HCT116 (cell line): Measurements from ENCODE around the gene UBAP1L. TPM values are rescaled to one million over a fixed set of nuclear protein-coding genes. Genes with fewer than 3 reads are reported as not detected.

ENCODE experiments used
- ATAC-seq: fragments of 200-7000 bp; cut with Tn5 transposase; 2 replicates; pipeline ENCODE4 v1.9.1; 2020; ENCODE audit warnings: mild to moderate bottlenecking, moderate library complexity
- BruUV-seq: library from RNA; stranded (reverse); fragments of 400-500 nt; replicated peaks from 2 replicates; lab custom pipeline; 2021; lab: Mats Ljungman, UMichigan
- CTCF ChIA-PET: fragments of 300-600 bp; sonication (Branson Sonifier 250); formaldehyde crosslinking; loops from one replicate; lab custom pipeline; 2021; ENCODE audit warnings: antibody characterized with exemption; lab: Charles Lee
- POLR2A ChIA-PET: fragments of 300-600, 350-600 bp; sonication (Branson Sonifier 250); formaldehyde crosslinking; loops from one replicate; lab custom pipeline; 2021; ENCODE audit warnings: antibody characterized with exemption; lab: Charles Lee
- RAD21 ChIA-PET, 2 experiments: fragments of 300-600 bp; sonication (Branson Sonifier 250); formaldehyde crosslinking; loops; one replicate each; lab custom pipeline; 2023; ENCODE audit warnings: low total read pairs in 2 of 2; ENCODE audit not compliant: uncharacterized antibody in 2 of 2, unreplicated experiment in 2 of 2, low non-redundant PET in 1 of 2; lab: Charles Lee
- DNase-seq: peaks from one replicate; pipeline ENCODE4 v3.0.0-alpha.2; 2010; ENCODE audit warnings: low read depth, low spot score
- H2AFZ ChIP-seq: fragments of 200-600 bp; shearing (Covaris generic), sonication (generic); 2 replicates; pipeline ENCODE4 v1.6.1; 2017; ENCODE audit warnings: low read depth, mixed run types, mixed read lengths, antibody characterized with exemption, low read length; ENCODE audit not compliant: poor library complexity, severe bottlenecking
- H3K27ac ChIP-seq: 2 replicates; pipeline ENCODE4 v1.5.1; 2012; ENCODE audit warnings: low read depth, low read length
- H3K27me3 ChIP-seq: fragments of 200-600 bp; sonication (generic); 2 replicates; pipeline ENCODE4 v1.6.1; 2016; ENCODE audit warnings: mixed run types, low read length, mixed read lengths; ENCODE audit not compliant: insufficient read depth
- H3K36me3 ChIP-seq, 2 experiments: fragments of 200-500 bp in 1 of 2; fragments of 200-600 bp in 1 of 2; sonication (Bioruptor generic) in 1 of 2; sonication (generic) in 1 of 2; 2 replicates each; pipeline versions ENCODE4 v1.5.1 to v1.6.1; 2014 to 2016; ENCODE audit warnings: low read length in 2 of 2, inconsistent platforms in 1 of 2, mixed read lengths in 1 of 2, mixed run types in 1 of 2; ENCODE audit not compliant: insufficient read depth in 2 of 2, control insufficient read depth in 1 of 2
- H3K4me1 ChIP-seq, 2 experiments: fragments of 200-600 bp in 1 of 2; sonication (generic) in 1 of 2; 2 replicates each; pipeline versions ENCODE4 v1.5.1 to v1.6.1; 2012 to 2017; ENCODE audit warnings: low read length in 2 of 2, inconsistent platforms in 1 of 2, mild to moderate bottlenecking in 1 of 2, mixed read lengths in 1 of 2, mixed run types in 1 of 2, moderate library complexity in 1 of 2; ENCODE audit not compliant: insufficient read depth in 2 of 2, control insufficient read depth in 1 of 2
- H3K4me2 ChIP-seq: fragments of 200-600 bp; sonication (generic); 2 replicates; pipeline ENCODE4 v1.6.1; 2017; ENCODE audit warnings: mixed run types, low read length, mixed read lengths
- H3K4me3 ChIP-seq, 2 experiments: fragments of 200-600 bp in 1 of 2; sonication (generic) in 1 of 2; replicated peaks in 1 of 2; 2 replicates each; pipeline ENCODE4 v1.5.1; 2011 to 2016; ENCODE audit warnings: low read length in 2 of 2, control low read depth in 1 of 2, low read depth in 1 of 2, mild to moderate bottlenecking in 1 of 2, mixed read lengths in 1 of 2, mixed run types in 1 of 2
- H3K79me2 ChIP-seq: fragments of 200-600 bp; sonication (generic); 2 replicates; pipeline ENCODE4 v1.6.1; 2017; ENCODE audit warnings: mild to moderate bottlenecking, mixed run types, low read length, moderate library complexity, mixed read lengths; ENCODE audit not compliant: insufficient read depth
- H3K9ac ChIP-seq: fragments of 200-600 bp; sonication (generic); 2 replicates; pipeline ENCODE4 v1.6.1; 2016; ENCODE audit warnings: low read length, mixed read lengths
- H3K9me2 ChIP-seq: fragments of 200-600 bp; sonication (generic), shearing (Covaris generic); 2 replicates; pipeline ENCODE4 v1.6.1; 2017; ENCODE audit warnings: mixed run types, mild to moderate bottlenecking, moderate library complexity; ENCODE audit not compliant: insufficient read depth
- H3K9me3 ChIP-seq, 2 experiments: fragments of 200-500 bp in 1 of 2; fragments of 200-600 bp in 1 of 2; sonication (Bioruptor generic) in 1 of 2; sonication (generic) in 1 of 2; 2 replicates each; pipeline ENCODE4 v1.6.1; 2014 to 2017; ENCODE audit warnings: low read length in 2 of 2, mixed read lengths in 2 of 2, inconsistent platforms in 1 of 2, low read depth in 1 of 2, mild to moderate bottlenecking in 1 of 2, mixed run types in 1 of 2, moderate library complexity in 1 of 2; ENCODE audit not compliant: control insufficient read depth in 1 of 2, insufficient read depth in 1 of 2
- H4K20me1 ChIP-seq: fragments of 200-600 bp; sonication (generic), shearing (Covaris generic); 2 replicates; pipeline ENCODE4 v1.6.1; 2017; ENCODE audit warnings: mixed run types, mild to moderate bottlenecking, moderate library complexity; ENCODE audit not compliant: insufficient read depth
- ATF3 ChIP-seq: IDR thresholded peaks from 2 replicates; pipeline ENCODE4 v1.6.1; 2012
- CBX3 ChIP-seq: IDR thresholded peaks from 2 replicates; pipeline ENCODE4 v1.6.1; 2012; ENCODE audit warnings: low read depth
- CEBPB ChIP-seq: IDR thresholded peaks from 2 replicates; pipeline ENCODE4 v1.6.1; 2012; ENCODE audit warnings: low read depth
- CTCF ChIP-seq, 3 experiments: fragments of 200-600 bp in 1 of 3; sonication (generic) in 1 of 3; IDR thresholded peaks in 2 of 3; conservative IDR thresholded peaks in 1 of 3; 2 replicates each; pipeline ENCODE4 v1.5.1; 2012 to 2017; ENCODE audit warnings: low read depth in 2 of 3, low read length in 2 of 3, antibody characterized with exemption in 1 of 3, borderline replicate concordance in 1 of 3, control low read depth in 1 of 3, mild to moderate bottlenecking in 1 of 3, mixed read lengths in 1 of 3, mixed run types in 1 of 3, moderate library complexity in 1 of 3; ENCODE audit not compliant: insufficient read depth in 1 of 3
- EGR1 ChIP-seq: IDR thresholded peaks from 2 replicates; pipeline ENCODE4 v1.6.1; 2012; ENCODE audit warnings: low read depth
- ELF1 ChIP-seq: IDR thresholded peaks from 2 replicates; pipeline ENCODE4 v1.6.1; 2012; ENCODE audit warnings: low read depth, borderline replicate concordance
- EZH2 ChIP-seq: fragments of 200-600 bp; sonication (generic); IDR thresholded peaks from 2 replicates; pipeline ENCODE4 v1.6.1; 2017; ENCODE audit warnings: antibody characterized with exemption, mixed run types
- EZH2phosphoT487 ChIP-seq: fragments of 200-600 bp; IDR thresholded peaks from 2 replicates; pipeline ENCODE4 v1.6.1; 2018; ENCODE audit warnings: antibody characterized with exemption, borderline replicate concordance
- FOSL1 ChIP-seq: IDR thresholded peaks from 2 replicates; pipeline ENCODE4 v1.6.1; 2012; ENCODE audit warnings: low read depth
- MAX ChIP-seq: IDR thresholded peaks from 2 replicates; pipeline ENCODE4 v1.6.1; 2012
- POLR2AphosphoS5 ChIP-seq: IDR thresholded peaks from 2 replicates; pipeline ENCODE4 v1.6.1; 2011; ENCODE audit warnings: mild to moderate bottlenecking, low read depth, low read length, moderate library complexity
- RAD21 ChIP-seq: IDR thresholded peaks from 2 replicates; pipeline ENCODE4 v1.6.1; 2012; ENCODE audit warnings: low read depth, mild to moderate bottlenecking
- REST ChIP-seq: IDR thresholded peaks from 2 replicates; pipeline ENCODE4 v1.6.1; 2012; ENCODE audit warnings: low read depth
- SIN3A ChIP-seq: IDR thresholded peaks from 2 replicates; pipeline ENCODE4 v1.6.1; 2012; ENCODE audit warnings: low read depth
- SRF ChIP-seq: IDR thresholded peaks from 2 replicates; pipeline ENCODE4 v1.6.1; 2012; ENCODE audit warnings: low read depth
- TCF7L2 ChIP-seq: IDR thresholded peaks from 2 replicates; pipeline ENCODE4 v1.7.0; 2011; ENCODE audit warnings: borderline replicate concordance, inconsistent platforms; ENCODE audit not compliant: insufficient read depth, insufficient read length; ENCODE audit errors: extremely low read depth
- YY1 ChIP-seq: IDR thresholded peaks from 2 replicates; pipeline ENCODE4 v1.6.1; 2011; ENCODE audit warnings: low read length, low read depth, moderate library complexity, mild to moderate bottlenecking; ENCODE audit not compliant: insufficient replicate concordance; ENCODE audit errors: extremely low read depth
- ZBTB33 ChIP-seq: IDR thresholded peaks from 2 replicates; pipeline ENCODE4 v1.6.1; 2011; ENCODE audit warnings: mild to moderate bottlenecking, low read length, moderate library complexity; ENCODE audit not compliant: insufficient replicate concordance; ENCODE audit errors: extremely low read depth
- ZFX ChIP-seq: fragments of 450-650 bp; IDR thresholded peaks from 2 replicates; pipeline ENCODE4 v1.6.1; 2017
- intact Hi-C: fragments of 100-400 bp; cut with micrococcal nuclease; formaldehyde crosslinking; loops from 2 replicates; pipeline ENCODE4 v1.10.0; 2022
- total RNA-seq: library from RNA; stranded (reverse); gene quantifications from one replicate; pipeline ENCODE4 v1.2.1, GENCODE V29; 2021; ENCODE audit not compliant: unreplicated experiment

UBAP1L gene
- total RNA-seq, 1 experiment from 2014 or later, result 4.0 TPM

- Histone ChIP-seq H3K9me3 (no peaks in the 10 kb centered on the region), H3K36me3 (peaks cover 11 to 17% of the 10 kb centered on the region in 2 experiments; a peak in 3 of 4 replicates), H3K4me2 (no peak overlapping the region), H3K4me1 (no peaks in the 10 kb centered on the region), H4K20me1 (no peaks in the 10 kb centered on the region), H3K27me3 (no peaks in the 10 kb centered on the region), H2AFZ (no peak overlapping the region), H3K9me2 (no peaks in the 10 kb centered on the region), H3K4me3 (no peak overlapping the region), H3K27ac (no peak overlapping the region), H3K9ac (no peak overlapping the region), H3K79me2 (peaks cover 14% of the 10 kb centered on the region; the same call in 1 of the 2 replicates)
- ATAC-seq, result no peak
- CTCF ChIA-PET, result no interaction called here
- TF ChIP-seq YY1 (no peak), ELF1 (no peak), EZH2 (no peak), CEBPB (no peak), ATF3 (no peak), SIN3A (no peak), SRF (no peak), MAX (no peak), EZH2phosphoT487 (no peak), CBX3 (no peak), ZFX (no peak), FOSL1 (no peak), TCF7L2 (no peak), REST (no peak), EGR1 (no peak), ZBTB33 (no peak), CTCF (IDR thresholded peaks at IDR 0.05 in 2 of 3, conservative IDR thresholded peaks at IDR 0.05 in 1 of 3; ENCODE audit: borderline replicate concordance in 1 of 3, insufficient read depth in 1 of 3, low read depth in 2 of 3, low read length in 2 of 3) (no peak), POLR2AphosphoS5 (no peak), RAD21 (no peak)
- intact Hi-C loops, result no loop called here
- POLR2A ChIA-PET, result interaction anchor here (1.0 kb wide), 1 partner anchor 141 kb away, joined by 3 read pairs; the partner anchor contains the start of gene RNU5B-1
- BruUV-seq, result no TSS peak
- RAD21 ChIA-PET, result no interaction called here
- DNase-seq, result no peak
Measured at GRCh38 chr15:65164139-65164538, 49.1 kb upstream of the UBAP1L start.
